Activated naive CD4-positive, alpha-beta T cell (primary cell): Measurements from ENCODE around the gene KIAA1549.

ENCODE experiments used
- DNase-seq, 4 experiments: peaks; one replicate each; lab custom pipeline; 2025; lab: John Stamatoyannopoulos, UW

KIAA1549 gene

GRCh38 chr7:138882249-138882648 lies 98.9 kb downstream of the KIAA1549 start:
- no peak for DNase-seq

GRCh38 chr7:138881579-138882188 lies 99.5 kb downstream of the KIAA1549 start:
- no peak for DNase-seq

- DNase-seq: no peak
Observed at GRCh38 chr7:138880881-138881578, 100.2 kb downstream of the KIAA1549 start.

- DNase-seq: no peak
Observed at GRCh38 chr7:138879356-138879755, 101.8 kb downstream of the KIAA1549 start.

- DNase-seq: no peak
Observed at GRCh38 chr7:138878856-138879255, 102.3 kb downstream of the KIAA1549 start.

GRCh38 chr7:138878051-138878450 lies 103.1 kb downstream of the KIAA1549 start:
- no peak for DNase-seq

GRCh38 chr7:138876326-138876725 lies 104.9 kb downstream of the KIAA1549 start:
- DNase-seq: no peak

GRCh38 chr7:138875794-138876193 lies 105.4 kb downstream of the KIAA1549 start:
- peak in 1 of 4 experiments; percentile 27 for DNase-seq

GRCh38 chr7:138873220-138873892 lies 107.8 kb downstream of the KIAA1549 start:
- no peak for DNase-seq

GRCh38 chr7:138872576-138872975 lies 108.6 kb downstream of the KIAA1549 start:
- no peak for DNase-seq

GRCh38 chr7:138871814-138872090 lies 109.4 kb downstream of the KIAA1549 start:
- DNase-seq: no peak

GRCh38 chr7:138871065-138871813 lies 110.0 kb downstream of the KIAA1549 start:
- DNase-seq: no peak

GRCh38 chr7:138869353-138869752 lies 111.8 kb downstream of the KIAA1549 start:
- no peak for DNase-seq

- DNase-seq: no peak
Observed at GRCh38 chr7:138868711-138869110, 112.5 kb downstream of the KIAA1549 start.

- no peak for DNase-seq
Observed at GRCh38 chr7:138867744-138868143, 113.4 kb downstream of the KIAA1549 start.

GRCh38 chr7:138866353-138866752 lies 114.8 kb downstream of the KIAA1549 start:
- no peak for DNase-seq

- peak in 1 of 4 experiments; percentile 9 for DNase-seq
Observed at GRCh38 chr7:138865843-138866242, 115.3 kb downstream of the KIAA1549 start.

GRCh38 chr7:138864667-138865066 lies 116.5 kb downstream of the KIAA1549 start:
- no peak for DNase-seq

GRCh38 chr7:138863931-138864330 lies 117.3 kb downstream of the KIAA1549 start:
- no peak for DNase-seq

- no peak for DNase-seq
Observed at GRCh38 chr7:138861051-138861450, 120.1 kb downstream of the KIAA1549 start.

- no peak for DNase-seq
Observed at GRCh38 chr7:138857728-138858127, 123.5 kb downstream of the KIAA1549 start.

GRCh38 chr7:138854115-138854645 lies 127.0 kb downstream of the KIAA1549 start:
- no peak for DNase-seq
